Smooth muscle cell (in vitro differentiated cells): ENCODE measurements around the gene CDH1. TPM values are rescaled to one million over a fixed set of nuclear protein-coding genes. Genes with fewer than 3 reads are reported as not detected.
A peak's percentile ranks its signal among the peaks of the same experiment; 100 is the strongest.

Experiments
- DNase-seq: peaks from one replicate; lab custom pipeline; 2025; ENCODE audit not compliant: unreplicated experiment; lab: John Stamatoyannopoulos, UW
- H2AFZ ChIP-seq: fragments of 200-600 bp; sonication (generic); 2 replicates; pipeline ENCODE4 v1.6.0; 2016; ENCODE audit warnings: antibody characterized with exemption, low read depth, mild to moderate bottlenecking
- H3F3A ChIP-seq: fragments of 200-600 bp; sonication (generic); 2 replicates; pipeline ENCODE4 v1.6.0; 2017; ENCODE audit warnings: antibody characterized with exemption, low read depth
- H3K27ac ChIP-seq: fragments of 200-600 bp; sonication (generic); 2 replicates; pipeline ENCODE4 v1.5.1; 2016; ENCODE audit warnings: low read depth, mild to moderate bottlenecking
- H3K27me3 ChIP-seq: fragments of 200-600 bp; sonication (generic); 2 replicates; pipeline ENCODE4 v1.6.1; 2016; ENCODE audit warnings: low read depth, mild to moderate bottlenecking
- H3K36me3 ChIP-seq: fragments of 200-600 bp; sonication (generic); 2 replicates; pipeline ENCODE4 v1.5.1; 2016; ENCODE audit warnings: low read depth
- H3K4me1 ChIP-seq: fragments of 200-600 bp; sonication (generic); 2 replicates; pipeline ENCODE4 v1.5.1; 2016; ENCODE audit warnings: low read depth
- H3K4me2 ChIP-seq: fragments of 200-600 bp; sonication (generic); 2 replicates; pipeline ENCODE4 v1.6.0; 2016; ENCODE audit warnings: mild to moderate bottlenecking
- H3K4me3 ChIP-seq: fragments of 200-600 bp; sonication (generic); 2 replicates; pipeline ENCODE4 v1.5.1; 2016; ENCODE audit warnings: mild to moderate bottlenecking
- H3K79me2 ChIP-seq: fragments of 200-600 bp; sonication (generic); 2 replicates; pipeline ENCODE4 v1.6.0; 2016; ENCODE audit warnings: low read depth, mild to moderate bottlenecking
- H3K9ac ChIP-seq: fragments of 200-600 bp; sonication (generic); 2 replicates; pipeline ENCODE4 v1.6.0; 2016; ENCODE audit warnings: low read depth
- H3K9me3 ChIP-seq: fragments of 200-600 bp; sonication (generic); replicated peaks from 2 replicates; pipeline ENCODE4 v1.5.1; 2016; ENCODE audit warnings: low read depth
- H4K20me1 ChIP-seq: fragments of 200-600 bp; sonication (generic); 2 replicates; pipeline ENCODE4 v1.6.0; 2016; ENCODE audit warnings: low read depth
- WGBS: methylation state at CpG from one replicate; pipeline ENCODE4 v1.1.7; 2016; ENCODE audit warnings: low lambda C conversion rate; 5-methylcytosine and 5-hydroxymethylcytosine counted together
- polyA plus RNA-seq: library from polyadenylated mRNA; unstranded; fragments of >200 nt; fragmentation: Nextera tagmentation; extraction: Ambion mirVana; gene quantifications from 2 replicates; pipeline ENCODE4 v1.2.1, GENCODE V29; 2016
- total RNA-seq: library from RNA; depleted of rRNA; stranded (reverse); fragments of >200 nt; gene quantifications from 2 replicates; pipeline ENCODE4 v1.2.3, GENCODE V29; 2014
- TF ChIP-seq, protein P1 (sequence below): fragments of 200-600 bp; sonication (generic); IDR thresholded peaks from 2 replicates; pipeline ENCODE4 v1.5.1; 2017; ENCODE audit warnings: borderline replicate concordance, mild to moderate bottlenecking, antibody characterized with exemption; ENCODE audit not compliant: insufficient read depth, poor library complexity, severe bottlenecking

Gene CDH1
- total and polyA plus RNA-seq, 2 experiments from 2014 or later, result 4.7 to 45.8 TPM

- H3K4me2 ChIP-seq, result peak overlapping the region; percentile 84
- no peak for DNase-seq
- no peaks in the 10 kb centered on the region for H3K9me3 ChIP-seq
- peaks cover 16% of the 10 kb centered on the region for H3K4me1 ChIP-seq
- H4K20me1 ChIP-seq, result peaks cover 5% of the 10 kb centered on the region
- TF ChIP-seq, protein P1, sequence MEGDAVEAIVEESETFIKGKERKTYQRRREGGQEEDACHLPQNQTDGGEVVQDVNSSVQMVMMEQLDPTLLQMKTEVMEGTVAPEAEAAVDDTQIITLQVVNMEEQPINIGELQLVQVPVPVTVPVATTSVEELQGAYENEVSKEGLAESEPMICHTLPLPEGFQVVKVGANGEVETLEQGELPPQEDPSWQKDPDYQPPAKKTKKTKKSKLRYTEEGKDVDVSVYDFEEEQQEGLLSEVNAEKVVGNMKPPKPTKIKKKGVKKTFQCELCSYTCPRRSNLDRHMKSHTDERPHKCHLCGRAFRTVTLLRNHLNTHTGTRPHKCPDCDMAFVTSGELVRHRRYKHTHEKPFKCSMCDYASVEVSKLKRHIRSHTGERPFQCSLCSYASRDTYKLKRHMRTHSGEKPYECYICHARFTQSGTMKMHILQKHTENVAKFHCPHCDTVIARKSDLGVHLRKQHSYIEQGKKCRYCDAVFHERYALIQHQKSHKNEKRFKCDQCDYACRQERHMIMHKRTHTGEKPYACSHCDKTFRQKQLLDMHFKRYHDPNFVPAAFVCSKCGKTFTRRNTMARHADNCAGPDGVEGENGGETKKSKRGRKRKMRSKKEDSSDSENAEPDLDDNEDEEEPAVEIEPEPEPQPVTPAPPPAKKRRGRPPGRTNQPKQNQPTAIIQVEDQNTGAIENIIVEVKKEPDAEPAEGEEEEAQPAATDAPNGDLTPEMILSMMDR, result no peak
- no peaks in the 10 kb centered on the region for H3K79me2 ChIP-seq
- H3K36me3 ChIP-seq, result no peaks in the 10 kb centered on the region
- H3K27ac ChIP-seq, result peak overlapping the region; percentile 31
- 3% methylated on average over 38 of the region's 58 CpGs for WGBS
- peak overlapping the region; percentile 70 for H3K9ac ChIP-seq
- peak overlapping the region; percentile 59 for H3K4me3 ChIP-seq
- H3K27me3 ChIP-seq, result peaks cover 40% of the 10 kb centered on the region
- no peaks in the 10 kb centered on the region for H3F3A ChIP-seq
- H2AFZ ChIP-seq, result no peak overlapping the region
These were observed 888 bp downstream of the CDH1 start for GRCh38 chr16:68737730-68738629.

- no peak overlapping the region for H3K4me3 ChIP-seq
- no peaks in the 10 kb centered on the region for H3K36me3 ChIP-seq
- no peak overlapping the region for H3K9ac ChIP-seq
- DNase-seq, result no peak
- H3K4me1 ChIP-seq, result peaks cover 16% of the 10 kb centered on the region
- TF ChIP-seq, protein P1, result no peak
- no peak overlapping the region for H2AFZ ChIP-seq
- H3K4me2 ChIP-seq, result no peak overlapping the region
- H3K79me2 ChIP-seq, result no peaks in the 10 kb centered on the region
- peaks cover 8% of the 10 kb centered on the region for H4K20me1 ChIP-seq
- peaks cover 29% of the 10 kb centered on the region for H3K27me3 ChIP-seq
- H3K27ac ChIP-seq, result no peak overlapping the region
- no peaks in the 10 kb centered on the region for H3K9me3 ChIP-seq
- no peaks in the 10 kb centered on the region for H3F3A ChIP-seq
- 62% methylated on average over 7 of the region's 7 CpGs for WGBS
These were observed 3.0 kb downstream of the CDH1 start for GRCh38 chr16:68739964-68740627.

GRCh38 chr16:68740628-68741346, 3.7 kb downstream of the CDH1 start:
- H3K4me1 ChIP-seq, result peaks cover 16% of the 10 kb centered on the region

More at GRCh38 chr16:68740628-68741346, 3.7 kb downstream of the CDH1 start:
- no peaks in the 10 kb centered on the region for H3K79me2 ChIP-seq
- H4K20me1 ChIP-seq, result peaks cover 9% of the 10 kb centered on the region
- H3K36me3 ChIP-seq, result no peaks in the 10 kb centered on the region
- WGBS, result 88% methylated on average over 9 of the region's 9 CpGs
- H3K4me2 ChIP-seq, result no peak overlapping the region
- no peak overlapping the region for H2AFZ ChIP-seq
- no peaks in the 10 kb centered on the region for H3K9me3 ChIP-seq
- no peaks in the 10 kb centered on the region for H3F3A ChIP-seq
- H3K4me3 ChIP-seq, result no peak overlapping the region
- H3K9ac ChIP-seq, result no peak overlapping the region
- H3K27ac ChIP-seq, result no peak overlapping the region
- DNase-seq, result no peak
- TF ChIP-seq, protein P1, result no peak
- H3K27me3 ChIP-seq, result peaks cover 29% of the 10 kb centered on the region
